Stimulated activated CD4-positive, alpha-beta T cell treated with anti-CD3 and anti-CD28 coated beads, TNF-alpha, amount 100 ng/mL, for 48 hours (primary cell): ENCODE measurements around the gene BICC1.

ENCODE experiments used
- DNase-seq, 3 donors: peaks; one replicate each; pipeline ENCODE4 v3.0.0-alpha.2; 2020; ENCODE audit warnings: low read depth in 3 of 3

BICC1 gene

GRCh38 chr10:58512491-58513187 is at the start of gene BICC1:
TSS of gene BICC1 (plus strand) at chr10:58512872. CDS start at chr10:58513144, 272 bp downstream.
- no peak for DNase-seq

GRCh38 chr10:58464956-58465355 is 47.7 kb upstream of the BICC1 start:
- DNase-seq: no peak

GRCh38 chr10:58465629-58466028 is 47.0 kb upstream of the BICC1 start:
- DNase-seq: no peak

- DNase-seq: no peak
Measured at GRCh38 chr10:58467931-58468635, 44.6 kb upstream of the BICC1 start.

- no peak for DNase-seq
Measured at GRCh38 chr10:58473976-58474375, 38.7 kb upstream of the BICC1 start.

- DNase-seq: no peak
Measured at GRCh38 chr10:58475322-58476277, 37.1 kb upstream of the BICC1 start.

GRCh38 chr10:58477122-58477521 is 35.5 kb upstream of the BICC1 start:
- no peak for DNase-seq

GRCh38 chr10:58477902-58478301 is 34.8 kb upstream of the BICC1 start:
- no peak for DNase-seq

- DNase-seq: no peak
Measured at GRCh38 chr10:58479045-58479444, 33.6 kb upstream of the BICC1 start.

GRCh38 chr10:58480321-58480720 is 32.4 kb upstream of the BICC1 start:
- no peak for DNase-seq

GRCh38 chr10:58481569-58482109 is 31.0 kb upstream of the BICC1 start:
- DNase-seq: no peak

- no peak for DNase-seq
Measured at GRCh38 chr10:58486821-58487220, 25.9 kb upstream of the BICC1 start.

GRCh38 chr10:58488921-58489320 is 23.8 kb upstream of the BICC1 start:
- DNase-seq: no peak

GRCh38 chr10:58502956-58503355 is 9.7 kb upstream of the BICC1 start:
- DNase-seq: no peak

- DNase-seq: no peak
Measured at GRCh38 chr10:58508316-58508715, 4.4 kb upstream of the BICC1 start.

- no peak for DNase-seq
Measured at GRCh38 chr10:58511765-58512490, 744 bp upstream of the BICC1 start.

GRCh38 chr10:58513188-58514110 is 777 bp downstream of the BICC1 start:
- DNase-seq: no peak

GRCh38 chr10:58514111-58514770 is 1.6 kb downstream of the BICC1 start:
- no peak for DNase-seq

GRCh38 chr10:58515291-58515941 is 2.7 kb downstream of the BICC1 start:
- DNase-seq: no peak
